K562 (cell line): ENCODE results near the gene SHISA4. TPM values are rescaled to one million over a fixed set of nuclear protein-coding genes. Genes with fewer than 3 reads are reported as not detected.

Source experiments
- FOSL1 ChIP-seq: fragments of 200-800 bp; sonication (Bioruptor generic); conservative IDR thresholded peaks from 2 replicates; pipeline ENCODE4 v1.6.1; 2016; ENCODE audit warnings: missing genetic modification characterization, missing compliant biosample characterization
- FOXJ2 ChIP-seq: fragments of 200-800 bp; sonication (Bioruptor generic); IDR thresholded peaks from 2 replicates; pipeline ENCODE4 v1.6.1; 2016; ENCODE audit warnings: missing genetic modification characterization, missing compliant biosample characterization
- GTF3C2 ChIP-seq: IDR thresholded peaks from 3 replicates; pipeline ENCODE4 v1.6.1; 2011; ENCODE audit warnings: borderline replicate concordance, mild to moderate bottlenecking, moderate library complexity; ENCODE audit not compliant: insufficient read length; ENCODE audit errors: extremely low read depth
- KDM1A ChIP-seq, 2 experiments: fragments of 450-650 bp; IDR thresholded peaks; 2 replicates each; pipeline ENCODE4 v1.6.1; 2016; ENCODE audit warnings: mild to moderate bottlenecking in 2 of 2
- NR2F6 ChIP-seq: fragments of 450-650 bp; formaldehyde crosslinking; IDR thresholded peaks from 2 replicates; pipeline ENCODE4 v1.4.0; 2020; ENCODE audit warnings: mild to moderate bottlenecking
- PRPF4 ChIP-seq: fragments of 200-400 bp; formaldehyde crosslinking; IDR thresholded peaks from one replicate; pipeline ENCODE4 v1.6.1; 2017; ENCODE audit warnings: low read length, low read depth, mild to moderate bottlenecking; ENCODE audit not compliant: insufficient read depth, poor library complexity, severe bottlenecking
- SMARCA5 ChIP-seq: fragments of 450-650 bp; IDR thresholded peaks from 2 replicates; pipeline ENCODE4 v1.6.1; 2016
- SMARCB1 ChIP-seq: IDR thresholded peaks from 2 replicates; pipeline ENCODE4 v1.6.1; 2011; ENCODE audit warnings: improper control_type of control experiment, low read depth; ENCODE audit not compliant: insufficient read length
- SREBF1 ChIP-seq: fragments of 150-350 bp; IDR thresholded peaks from 2 replicates; pipeline ENCODE4 v1.6.1; 2014; ENCODE audit warnings: antibody characterized with exemption, low read depth, low read length, borderline replicate concordance
- TAL1 ChIP-seq: fragments of 450-650 bp; IDR thresholded peaks from 2 replicates; pipeline ENCODE4 v1.6.1; 2016; ENCODE audit warnings: mild to moderate bottlenecking
- ZNF3 ChIP-seq: fragments of 250-450 bp; sonication (Bioruptor Pico); IDR thresholded peaks from 2 replicates; pipeline ENCODE4 v1.5.0; 2021; ENCODE audit warnings: mild to moderate bottlenecking, moderate library complexity
- ZNF316 ChIP-seq: fragments of 450-650 bp; IDR thresholded peaks from 2 replicates; pipeline ENCODE4 v1.6.1; 2016
- polyA plus RNA-seq, 8 experiments: library from polyadenylated mRNA; depleted of rRNA in 4 of 8; stranded (reverse) in 5 of 8; unstranded in 3 of 8; fragments of >200 nt; fragmentation: Nextera tagmentation in 2 of 8; fragmentation: Illumina TruSeq in 1 of 8; extraction: Ambion mirVana in 2 of 8; extraction: Trizol in 1 of 8; gene quantifications; 2 replicates each; pipeline versions ENCODE4 v1.2.1 to v1.2.3, GENCODE V29; 2011 to 2014; ENCODE audit warnings: inconsistent platforms in 1 of 8, missing spikeins in 1 of 8
- total RNA-seq, 7 experiments: library from RNA; depleted of rRNA in 6 of 7; stranded (reverse); fragments of >200 nt in 6 of 7; fragmentation: Illumina TruSeq in 2 of 7; extraction: Trizol in 2 of 7; gene quantifications; 2 replicates each; pipeline versions ENCODE4 v1.2.1 to v1.2.3, GENCODE V29; 2011 to 2021; ENCODE audit warnings: low replicate concordance in 1 of 7
- TF ChIP-seq, protein P1 (sequence below), 2 experiments: fragments of 450-650 bp in 1 of 2; sonication (generic) in 1 of 2; formaldehyde crosslinking in 1 of 2; IDR thresholded peaks; 2 replicates each; pipeline versions ENCODE4 v1.7.1 to v1.9.0; 2016 to 2022; ENCODE audit warnings: inconsistent platforms in 1 of 2, mild to moderate bottlenecking in 1 of 2, missing genetic modification reagents in 1 of 2
- TF ChIP-seq, protein P2 (sequence below), 3 experiments: IDR thresholded peaks in 2 of 3; conservative IDR thresholded peaks in 1 of 3; 2 replicates each; pipeline ENCODE4 v1.5.1; 2011 to 2012; ENCODE audit warnings: low read length in 3 of 3, mild to moderate bottlenecking in 3 of 3, control low read depth in 2 of 3, improper control_type of control experiment in 1 of 3, inconsistent platforms in 1 of 3, low read depth in 1 of 3, mixed read lengths in 1 of 3, moderate library complexity in 1 of 3; ENCODE audit not compliant: insufficient read depth in 2 of 3

The SHISA4 gene
- total and polyA plus RNA-seq, 9 of the 15 experiments (the other 6 are each of a cell fraction or from before 2014, with no cell fraction given) = 0.15 to 0.95 (median 0.68) TPM; not detected in 2

GRCh38 chr1:201916649-201917249 is 28.1 kb downstream of the SHISA4 start (continued):
- TF ChIP-seq, protein P1, sequence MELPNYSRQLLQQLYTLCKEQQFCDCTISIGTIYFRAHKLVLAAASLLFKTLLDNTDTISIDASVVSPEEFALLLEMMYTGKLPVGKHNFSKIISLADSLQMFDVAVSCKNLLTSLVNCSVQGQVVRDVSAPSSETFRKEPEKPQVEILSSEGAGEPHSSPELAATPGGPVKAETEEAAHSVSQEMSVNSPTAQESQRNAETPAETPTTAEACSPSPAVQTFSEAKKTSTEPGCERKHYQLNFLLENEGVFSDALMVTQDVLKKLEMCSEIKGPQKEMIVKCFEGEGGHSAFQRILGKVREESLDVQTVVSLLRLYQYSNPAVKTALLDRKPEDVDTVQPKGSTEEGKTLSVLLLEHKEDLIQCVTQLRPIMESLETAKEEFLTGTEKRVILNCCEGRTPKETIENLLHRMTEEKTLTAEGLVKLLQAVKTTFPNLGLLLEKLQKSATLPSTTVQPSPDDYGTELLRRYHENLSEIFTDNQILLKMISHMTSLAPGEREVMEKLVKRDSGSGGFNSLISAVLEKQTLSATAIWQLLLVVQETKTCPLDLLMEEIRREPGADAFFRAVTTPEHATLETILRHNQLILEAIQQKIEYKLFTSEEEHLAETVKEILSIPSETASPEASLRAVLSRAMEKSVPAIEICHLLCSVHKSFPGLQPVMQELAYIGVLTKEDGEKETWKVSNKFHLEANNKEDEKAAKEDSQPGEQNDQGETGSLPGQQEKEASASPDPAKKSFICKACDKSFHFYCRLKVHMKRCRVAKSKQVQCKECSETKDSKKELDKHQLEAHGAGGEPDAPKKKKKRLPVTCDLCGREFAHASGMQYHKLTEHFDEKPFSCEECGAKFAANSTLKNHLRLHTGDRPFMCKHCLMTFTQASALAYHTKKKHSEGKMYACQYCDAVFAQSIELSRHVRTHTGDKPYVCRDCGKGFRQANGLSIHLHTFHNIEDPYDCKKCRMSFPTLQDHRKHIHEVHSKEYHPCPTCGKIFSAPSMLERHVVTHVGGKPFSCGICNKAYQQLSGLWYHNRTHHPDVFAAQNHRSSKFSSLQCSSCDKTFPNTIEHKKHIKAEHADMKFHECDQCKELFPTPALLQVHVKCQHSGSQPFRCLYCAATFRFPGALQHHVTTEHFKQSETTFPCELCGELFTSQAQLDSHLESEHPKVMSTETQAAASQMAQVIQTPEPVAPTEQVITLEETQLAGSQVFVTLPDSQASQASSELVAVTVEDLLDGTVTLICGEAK (IDR thresholded peaks at IDR 0.05) = no peak
- TF ChIP-seq, protein P1 (CRISPR knock-in tag; IDR thresholded peaks at IDR 0.05) = no peak
- TF ChIP-seq SMARCB1 (no peak), KDM1A (IDR thresholded peaks at IDR 0.05) (peak; percentile 37 to 43; a peak in 2 of 4 replicates), TAL1 (no peak), GTF3C2 (no peak), ZNF316 (no peak), FOXJ2 (tag) (peak; percentile 52), ZNF3 (peak; percentile 8; the same call in 1 of the 2 replicates), FOSL1 (tag) (no peak), NR2F6 (CRISPR knock-in tag) (no peak), SMARCA5 (peak; percentile 17; the same call in 1 of the 2 replicates), SREBF1 (no peak), PRPF4 (no peak)
- TF ChIP-seq, protein P2, sequence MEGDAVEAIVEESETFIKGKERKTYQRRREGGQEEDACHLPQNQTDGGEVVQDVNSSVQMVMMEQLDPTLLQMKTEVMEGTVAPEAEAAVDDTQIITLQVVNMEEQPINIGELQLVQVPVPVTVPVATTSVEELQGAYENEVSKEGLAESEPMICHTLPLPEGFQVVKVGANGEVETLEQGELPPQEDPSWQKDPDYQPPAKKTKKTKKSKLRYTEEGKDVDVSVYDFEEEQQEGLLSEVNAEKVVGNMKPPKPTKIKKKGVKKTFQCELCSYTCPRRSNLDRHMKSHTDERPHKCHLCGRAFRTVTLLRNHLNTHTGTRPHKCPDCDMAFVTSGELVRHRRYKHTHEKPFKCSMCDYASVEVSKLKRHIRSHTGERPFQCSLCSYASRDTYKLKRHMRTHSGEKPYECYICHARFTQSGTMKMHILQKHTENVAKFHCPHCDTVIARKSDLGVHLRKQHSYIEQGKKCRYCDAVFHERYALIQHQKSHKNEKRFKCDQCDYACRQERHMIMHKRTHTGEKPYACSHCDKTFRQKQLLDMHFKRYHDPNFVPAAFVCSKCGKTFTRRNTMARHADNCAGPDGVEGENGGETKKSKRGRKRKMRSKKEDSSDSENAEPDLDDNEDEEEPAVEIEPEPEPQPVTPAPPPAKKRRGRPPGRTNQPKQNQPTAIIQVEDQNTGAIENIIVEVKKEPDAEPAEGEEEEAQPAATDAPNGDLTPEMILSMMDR (IDR thresholded peaks at IDR 0.05 in 2 of 3, conservative IDR thresholded peaks at IDR 0.05 in 1 of 3; ENCODE audit: insufficient read depth in 2 of 3, low read depth in 1 of 3, low read length in 3 of 3) = peak in 1 of 3 experiments; percentile 30; a peak in 2 of 6 replicates
